T-helper 1 cell treated with Interleukin-12 subunit alpha and Interleukin-12 subunit beta and Interleukin-4 antibody, amounts not matched to agents 30 μg/mL and 1 μg/mL, for 36 hours (primary cell): Measurements from ENCODE around the gene DLG1.

Experiments used
- H3K27ac Mint-ChIP-seq: one replicate; pipeline ENCODE4 v1.8.0; 2021; ENCODE audit warnings: mild to moderate bottlenecking, mixed read lengths
- H3K27me3 Mint-ChIP-seq: one replicate; pipeline ENCODE4 v1.8.0; 2021; ENCODE audit warnings: low read depth, mixed read lengths
- H3K36me3 Mint-ChIP-seq: one replicate; pipeline ENCODE4 v1.8.0; 2021; ENCODE audit warnings: low read depth, mixed read lengths
- H3K4me1 Mint-ChIP-seq: one replicate; pipeline ENCODE4 v1.8.0; 2021; ENCODE audit warnings: low read depth, mixed read lengths
- H3K4me3 Mint-ChIP-seq: one replicate; pipeline ENCODE4 v1.8.0; 2021; ENCODE audit warnings: mild to moderate bottlenecking, moderate library complexity, mixed read lengths
- H3K9me3 Mint-ChIP-seq: one replicate; pipeline ENCODE4 v1.8.0; 2021; ENCODE audit warnings: mixed read lengths

DLG1 gene

DNA sequence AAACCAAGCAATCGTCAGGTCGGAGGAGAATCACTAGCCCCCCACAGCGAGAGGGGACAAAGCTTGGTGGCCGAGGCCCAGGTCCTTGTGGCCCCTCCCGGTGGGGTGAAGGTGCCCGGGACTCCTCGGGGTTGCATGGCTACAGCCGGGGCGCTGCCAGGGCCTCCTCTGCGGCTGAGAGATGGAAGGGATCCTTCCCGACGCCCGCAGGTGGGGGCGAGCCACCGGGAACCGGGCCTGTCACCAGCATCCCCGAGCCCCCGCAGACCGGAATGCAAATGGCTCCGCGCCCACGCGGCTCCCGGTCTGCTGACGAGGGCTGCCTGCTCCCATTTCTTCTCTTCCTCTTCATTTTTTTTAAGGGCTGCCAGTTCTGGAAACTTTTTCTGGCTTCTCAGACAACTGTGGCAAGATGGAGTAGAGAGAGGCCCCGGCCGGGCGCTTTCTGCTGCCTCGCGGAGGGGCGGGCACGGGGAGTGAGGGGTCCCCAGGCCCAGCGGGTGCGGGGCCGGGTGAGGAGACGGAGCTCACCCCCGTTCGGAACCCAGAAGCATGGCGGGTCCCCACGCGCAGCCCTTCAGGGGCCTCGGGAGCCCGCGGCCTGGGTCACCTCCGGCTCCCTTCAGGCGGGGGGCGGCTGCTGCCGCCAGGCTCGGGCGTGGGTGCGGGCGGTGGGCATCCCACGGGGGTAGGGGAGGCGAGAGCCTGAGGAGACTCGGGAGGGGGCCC is 296.3 kb downstream of the DLG1 start:
- H3K27ac Mint-ChIP-seq = peak overlapping the region; percentile 68
- peaks cover 4% of the 10 kb centered on the region for H3K27me3 Mint-ChIP-seq
- H3K4me3 Mint-ChIP-seq = peak overlapping the region; percentile 77
- H3K9me3 Mint-ChIP-seq = no peaks in the 10 kb centered on the region
- H3K4me1 Mint-ChIP-seq = peaks cover 11% of the 10 kb centered on the region
- H3K36me3 Mint-ChIP-seq = peaks cover 2% of the 10 kb centered on the region

- H3K4me1 Mint-ChIP-seq = peaks cover 11% of the 10 kb centered on the region
- peaks cover 4% of the 10 kb centered on the region for H3K27me3 Mint-ChIP-seq
- peaks cover 2% of the 10 kb centered on the region for H3K36me3 Mint-ChIP-seq
- peak overlapping the region; percentile 68 for H3K27ac Mint-ChIP-seq
- peak overlapping the region; percentile 77 for H3K4me3 Mint-ChIP-seq
- H3K9me3 Mint-ChIP-seq = no peaks in the 10 kb centered on the region
These were observed 297.1 kb downstream of the DLG1 start for GRCh38 chr3:197001106-197001971.

DNA sequence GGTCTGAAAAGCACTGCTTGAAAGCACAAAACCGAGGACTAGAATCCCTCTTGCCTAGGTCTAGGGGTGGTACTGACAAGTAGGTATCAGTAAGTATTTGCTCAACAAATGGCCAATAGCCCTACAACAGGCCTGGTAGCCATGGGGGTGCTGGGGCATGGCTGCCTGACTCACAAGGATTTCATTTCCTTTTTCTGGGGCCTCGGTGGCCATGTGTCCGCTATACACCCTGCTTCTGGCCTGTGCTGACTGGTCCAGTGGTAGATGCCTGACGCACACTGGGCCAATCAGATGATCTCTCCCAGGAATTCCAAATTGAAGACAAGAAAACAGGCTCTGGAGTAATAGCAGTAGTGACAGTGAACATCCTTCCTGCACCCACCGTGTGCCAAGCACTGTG is 298.2 kb downstream of the DLG1 start:
- H3K27ac Mint-ChIP-seq = no peak overlapping the region
- no peak overlapping the region for H3K4me3 Mint-ChIP-seq
- H3K27me3 Mint-ChIP-seq = peaks cover 4% of the 10 kb centered on the region
- peaks cover 11% of the 10 kb centered on the region for H3K4me1 Mint-ChIP-seq
- H3K9me3 Mint-ChIP-seq = no peaks in the 10 kb centered on the region
- peaks cover 2% of the 10 kb centered on the region for H3K36me3 Mint-ChIP-seq

GRCh38 chr3:196998966-196999760 is 299.2 kb downstream of the DLG1 start:
- Mint-ChIP-seq H3K4me1 (peaks cover 5% of the 10 kb centered on the region), H3K27me3 (no peaks in the 10 kb centered on the region), H3K36me3 (no peaks in the 10 kb centered on the region), H3K9me3 (no peaks in the 10 kb centered on the region), H3K27ac (no peak overlapping the region), H3K4me3 (no peak overlapping the region)

DNA sequence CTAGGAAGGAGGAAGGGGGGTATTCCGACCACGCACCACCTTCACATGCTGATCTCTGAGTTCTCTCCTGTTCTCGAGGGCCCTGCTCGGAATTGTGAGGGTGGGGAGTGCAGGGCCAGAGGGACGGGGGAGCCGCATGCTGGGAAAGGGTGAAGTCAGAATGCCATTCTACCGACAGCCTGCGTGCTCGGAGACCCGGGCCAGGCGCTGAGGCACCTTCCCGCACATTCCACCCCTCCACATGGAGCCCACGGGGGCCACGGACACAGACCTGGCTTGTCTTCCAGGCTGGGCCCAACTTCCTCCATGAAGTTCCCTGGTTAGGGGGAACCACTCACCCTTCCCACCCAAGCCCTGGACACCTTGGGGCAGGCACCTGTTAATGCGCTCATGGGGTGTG is 301.1 kb downstream of the DLG1 start:
- no peaks in the 10 kb centered on the region for H3K9me3 Mint-ChIP-seq
- no peak overlapping the region for H3K27ac Mint-ChIP-seq
- H3K27me3 Mint-ChIP-seq = no peaks in the 10 kb centered on the region
- H3K36me3 Mint-ChIP-seq = no peaks in the 10 kb centered on the region
- no peak overlapping the region for H3K4me3 Mint-ChIP-seq
- H3K4me1 Mint-ChIP-seq = no peaks in the 10 kb centered on the region

- Mint-ChIP-seq H3K4me3 (no peak overlapping the region), H3K27ac (no peak overlapping the region), H3K27me3 (no peaks in the 10 kb centered on the region), H3K9me3 (no peaks in the 10 kb centered on the region), H3K36me3 (no peaks in the 10 kb centered on the region), H3K4me1 (no peaks in the 10 kb centered on the region)
These were observed 301.8 kb downstream of the DLG1 start for GRCh38 chr3:196996454-196997265.

DNA sequence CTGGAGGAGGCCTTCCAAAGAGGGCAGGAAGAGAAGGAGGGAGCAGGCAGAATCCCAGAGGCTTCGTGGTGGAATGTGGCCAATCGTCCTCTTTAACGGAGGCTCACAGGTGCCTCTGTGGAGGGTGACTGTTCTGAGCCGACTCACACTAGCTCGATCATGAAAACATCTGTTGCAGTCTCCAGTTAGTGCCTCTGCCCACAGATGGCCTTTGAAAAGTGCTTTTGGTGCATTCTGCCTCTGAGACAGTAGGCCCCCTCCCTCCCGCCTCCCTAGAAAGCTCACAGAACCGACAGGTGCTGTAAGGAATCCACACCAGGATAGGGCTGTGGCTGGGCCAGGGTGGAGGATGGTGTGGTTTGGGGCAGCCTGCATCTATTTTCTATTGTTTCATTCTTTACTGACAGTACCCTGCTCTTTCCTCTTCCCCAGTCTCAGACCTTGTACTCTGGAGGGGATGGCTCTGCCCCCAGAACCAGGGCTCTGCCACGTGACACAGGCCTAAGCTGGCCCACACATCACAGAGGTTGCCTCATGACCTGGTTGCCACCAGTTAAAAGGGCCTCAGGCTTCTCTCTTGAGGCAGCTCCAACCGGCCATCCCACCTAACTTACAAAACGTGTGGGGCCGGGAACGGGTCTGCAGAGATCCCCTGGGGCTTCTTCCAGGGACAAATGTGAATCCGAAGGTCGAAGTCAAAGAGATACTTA is 302.6 kb downstream of the DLG1 start:
- no peaks in the 10 kb centered on the region for H3K27me3 Mint-ChIP-seq
- no peaks in the 10 kb centered on the region for H3K4me1 Mint-ChIP-seq
- H3K36me3 Mint-ChIP-seq = no peaks in the 10 kb centered on the region
- H3K4me3 Mint-ChIP-seq = no peak overlapping the region
- no peaks in the 10 kb centered on the region for H3K9me3 Mint-ChIP-seq
- no peak overlapping the region for H3K27ac Mint-ChIP-seq

DNA sequence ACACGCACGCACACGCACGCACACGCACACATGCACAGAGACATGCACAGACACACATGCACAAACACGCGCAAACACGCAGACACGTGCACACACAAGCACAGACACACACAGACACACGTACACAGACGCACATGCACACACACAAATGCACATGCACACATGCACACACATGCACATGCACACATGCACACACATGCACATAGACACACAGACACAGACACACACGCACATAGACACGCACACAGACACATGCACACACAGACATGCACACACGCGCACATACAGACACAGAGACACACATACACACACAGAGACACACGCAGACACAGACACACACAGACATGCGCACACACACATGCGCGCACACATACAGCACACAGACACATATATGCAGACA is 303.4 kb downstream of the DLG1 start:
- Mint-ChIP-seq H3K4me3 (no peak overlapping the region), H3K4me1 (no peaks in the 10 kb centered on the region), H3K36me3 (no peaks in the 10 kb centered on the region), H3K27me3 (no peaks in the 10 kb centered on the region), H3K9me3 (no peaks in the 10 kb centered on the region), H3K27ac (no peak overlapping the region)

DNA sequence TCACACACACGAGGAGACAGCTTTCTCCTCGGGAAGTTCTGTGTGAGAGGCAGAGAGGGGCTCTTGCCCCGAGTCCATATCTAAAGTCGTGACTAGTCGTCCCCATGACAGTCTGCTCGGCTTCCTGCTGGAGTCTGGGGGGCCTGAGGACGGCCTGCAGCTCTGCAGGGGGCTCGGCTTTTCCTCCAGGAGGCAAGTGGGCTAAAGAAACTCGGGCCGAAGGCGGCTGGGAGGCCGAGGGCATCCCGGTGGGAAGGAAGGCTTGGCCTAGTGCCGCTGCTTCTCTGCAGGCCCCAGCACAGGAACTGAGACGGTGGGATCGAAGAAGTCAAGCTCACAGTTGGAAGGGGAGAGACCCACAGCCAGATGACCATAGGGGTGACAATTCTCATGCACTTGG is 304.4 kb downstream of the DLG1 start:
- H3K4me1 Mint-ChIP-seq = no peaks in the 10 kb centered on the region
- no peak overlapping the region for H3K27ac Mint-ChIP-seq
- H3K36me3 Mint-ChIP-seq = no peaks in the 10 kb centered on the region
- no peaks in the 10 kb centered on the region for H3K27me3 Mint-ChIP-seq
- H3K9me3 Mint-ChIP-seq = no peaks in the 10 kb centered on the region
- no peak overlapping the region for H3K4me3 Mint-ChIP-seq
